SK-N-SH treated with all-trans-retinoic acid at 6 μM for 48 hours (cell line): ENCODE data around the gene CLIP3.

Source experiments
- ATAC-seq: fragments of 200-7000 bp; cut with Tn5 transposase; 3 replicates; pipeline ENCODE4 v1.9.1; 2020; ENCODE audit warnings: mild to moderate bottlenecking, moderate library complexity
- ARNTL ChIP-seq: fragments of 450-650 bp; formaldehyde crosslinking; IDR thresholded peaks from 2 replicates; pipeline ENCODE4 v1.5.0; 2020; ENCODE audit warnings: low read depth, mild to moderate bottlenecking, moderate library complexity, borderline replicate concordance
- BACH2 ChIP-seq: fragments of 250-450 bp; sonication (Bioruptor Pico); IDR thresholded peaks from 2 replicates; pipeline ENCODE4 v1.9.0; 2021; ENCODE audit warnings: mild to moderate bottlenecking, borderline replicate concordance
- CREB5 ChIP-seq: fragments of 250-450 bp; sonication (Bioruptor Pico); IDR thresholded peaks from 2 replicates; pipeline ENCODE4 v1.5.1; 2020; ENCODE audit warnings: low read depth, mild to moderate bottlenecking, moderate library complexity
- CSDC2 ChIP-seq: fragments of 250-450 bp; sonication (Bioruptor Pico); IDR thresholded peaks from 2 replicates; pipeline ENCODE4 v1.5.0; 2020; ENCODE audit warnings: mild to moderate bottlenecking, moderate library complexity
- CSRNP3 ChIP-seq: fragments of 250-450 bp; sonication (Bioruptor Pico); IDR thresholded peaks from 2 replicates; pipeline ENCODE4 v1.5.1; 2021; ENCODE audit warnings: mild to moderate bottlenecking, moderate library complexity
- ESRRG ChIP-seq: fragments of 250-450 bp; sonication (Bioruptor Pico); IDR thresholded peaks from 2 replicates; pipeline ENCODE4 v1.6.1; 2021; ENCODE audit warnings: mild to moderate bottlenecking
- GLIS3 ChIP-seq: fragments of 250-450 bp; sonication (Bioruptor Pico); IDR thresholded peaks from 2 replicates; pipeline ENCODE4 v1.5.0; 2020; ENCODE audit warnings: mild to moderate bottlenecking, moderate library complexity
- ISL1 ChIP-seq: fragments of 250-450 bp; sonication (Bioruptor Pico); IDR thresholded peaks from 2 replicates; pipeline ENCODE4 v2.1.2; 2022; ENCODE audit warnings: mild to moderate bottlenecking, moderate library complexity
- OSR1 ChIP-seq: fragments of 250-450 bp; sonication (Bioruptor Pico); IDR thresholded peaks from 2 replicates; pipeline ENCODE4 v1.8.0; 2022; ENCODE audit warnings: moderate library complexity, mild to moderate bottlenecking, inconsistent platforms
- PATZ1 ChIP-seq: fragments of 250-450 bp; sonication (Bioruptor Pico); IDR thresholded peaks from 2 replicates; pipeline ENCODE4 v1.8.0; 2020; ENCODE audit warnings: mild to moderate bottlenecking, moderate library complexity, borderline replicate concordance
- POU6F1 ChIP-seq: fragments of 250-450 bp; sonication (Bioruptor Pico); IDR thresholded peaks from 2 replicates; pipeline ENCODE4 v1.8.0; 2021; ENCODE audit warnings: low read depth, mild to moderate bottlenecking, moderate library complexity, borderline replicate concordance
- PPARA ChIP-seq: fragments of 250-450 bp; sonication (Bioruptor Pico); IDR thresholded peaks from 2 replicates; pipeline ENCODE4 v1.5.0; 2020; ENCODE audit warnings: mild to moderate bottlenecking, borderline replicate concordance
- SNAI2 ChIP-seq: fragments of 250-450 bp; sonication (Bioruptor Pico); IDR thresholded peaks from 2 replicates; pipeline ENCODE4 v1.5.0; 2020; ENCODE audit warnings: mild to moderate bottlenecking, moderate library complexity
- TCF4 ChIP-seq: fragments of 250-450 bp; sonication (Bioruptor Pico); IDR thresholded peaks from 2 replicates; pipeline ENCODE4 v1.8.0; 2021; ENCODE audit warnings: mild to moderate bottlenecking, moderate library complexity, borderline replicate concordance
- TOX ChIP-seq: fragments of 250-450 bp; sonication (Bioruptor Pico); IDR thresholded peaks from 2 replicates; pipeline ENCODE4 v1.8.0; 2021; ENCODE audit warnings: mild to moderate bottlenecking, moderate library complexity, borderline replicate concordance
- TSHZ2 ChIP-seq: fragments of 250-450 bp; sonication (Bioruptor Pico); IDR thresholded peaks from 2 replicates; pipeline ENCODE4 v1.5.0; 2020; ENCODE audit warnings: mild to moderate bottlenecking, moderate library complexity
- ZC3H10 ChIP-seq: fragments of 250-450 bp; sonication (Bioruptor Pico); IDR thresholded peaks from 2 replicates; pipeline ENCODE4 v1.5.1; 2021; ENCODE audit warnings: mild to moderate bottlenecking, moderate library complexity
- ZFP3 ChIP-seq: fragments of 250-450 bp; sonication (Bioruptor Pico); IDR thresholded peaks from 2 replicates; pipeline ENCODE4 v1.5.0; 2020; ENCODE audit warnings: mild to moderate bottlenecking, moderate library complexity
- ZFP30 ChIP-seq: fragments of 450-650 bp; formaldehyde crosslinking; IDR thresholded peaks from 2 replicates; pipeline ENCODE4 v1.5.0; 2022; ENCODE audit warnings: mild to moderate bottlenecking, moderate library complexity
- ZNF565 ChIP-seq: fragments of 450-650 bp; formaldehyde crosslinking; conservative IDR thresholded peaks from 2 replicates; pipeline ENCODE4 v1.5.0; 2020; ENCODE audit warnings: low read depth, mild to moderate bottlenecking, moderate library complexity
- ZNF8 ChIP-seq: fragments of 450-650 bp; formaldehyde crosslinking; IDR thresholded peaks from 2 replicates; pipeline ENCODE4 v1.5.0; 2020; ENCODE audit warnings: mild to moderate bottlenecking, moderate library complexity

The CLIP3 gene

GRCh38 chr19:36047835-36048234 lies 15.2 kb upstream of the CLIP3 start:
- TF ChIP-seq ARNTL (CRISPR knock-in tag) (no peak), ISL1 (no peak), CSRNP3 (no peak), ZC3H10 (no peak), CSDC2 (CRISPR knock-in tag) (no peak), TCF4 (CRISPR knock-in tag) (no peak), ZNF8 (CRISPR knock-in tag) (no peak), CREB5 (CRISPR knock-in tag) (no peak), PATZ1 (CRISPR knock-in tag) (no peak), ZNF565 (CRISPR knock-in tag) (no peak), GLIS3 (no peak), SNAI2 (no peak), ZFP3 (CRISPR knock-in tag) (no peak), ZFP30 (CRISPR knock-in tag) (no peak), PPARA (CRISPR knock-in tag) (no peak), BACH2 (CRISPR knock-in tag) (no peak), TOX (no peak)
- TF ChIP-seq, all 23 proteins: peak for 0
- ATAC-seq: no peak

- ATAC-seq: no peak
- TF ChIP-seq PPARA (CRISPR knock-in tag) (no peak), TOX (no peak), CSRNP3 (no peak), PATZ1 (CRISPR knock-in tag) (no peak), TSHZ2 (CRISPR knock-in tag) (no peak), SNAI2 (no peak), CSDC2 (CRISPR knock-in tag) (no peak), ZNF8 (CRISPR knock-in tag) (no peak), ZC3H10 (no peak), ARNTL (CRISPR knock-in tag) (no peak), TCF4 (CRISPR knock-in tag) (no peak), ESRRG (CRISPR knock-in tag) (no peak), CREB5 (CRISPR knock-in tag) (no peak), ISL1 (no peak), POU6F1 (CRISPR knock-in tag) (no peak), OSR1 (no peak)
Measured at GRCh38 chr19:36046443-36047050, 13.9 kb upstream of the CLIP3 start.
